Retinal pigment epithelial cell (primary cell): ENCODE data around the gene CD81.
"Not testable (repeated sequence)": the region's sequence is repeated elsewhere in the genome, so short reads cannot be mapped to it uniquely, and the experiment has no call there.

Experiments used
- DNase-seq: peaks from one replicate; pipeline ENCODE4 v3.0.0-alpha.2; 2010; ENCODE audit warnings: low read depth
- H3K4me3 ChIP-seq: 2 replicates; pipeline ENCODE4 v1.5.1; 2011; ENCODE audit warnings: mild to moderate bottlenecking, low read length, control low read depth, moderate library complexity
- TF ChIP-seq, protein P1 (sequence below): conservative IDR thresholded peaks from 2 replicates; pipeline ENCODE4 v1.5.1; 2011; ENCODE audit warnings: low read depth, low read length, control low read depth, inconsistent platforms

CD81 gene

DNA sequence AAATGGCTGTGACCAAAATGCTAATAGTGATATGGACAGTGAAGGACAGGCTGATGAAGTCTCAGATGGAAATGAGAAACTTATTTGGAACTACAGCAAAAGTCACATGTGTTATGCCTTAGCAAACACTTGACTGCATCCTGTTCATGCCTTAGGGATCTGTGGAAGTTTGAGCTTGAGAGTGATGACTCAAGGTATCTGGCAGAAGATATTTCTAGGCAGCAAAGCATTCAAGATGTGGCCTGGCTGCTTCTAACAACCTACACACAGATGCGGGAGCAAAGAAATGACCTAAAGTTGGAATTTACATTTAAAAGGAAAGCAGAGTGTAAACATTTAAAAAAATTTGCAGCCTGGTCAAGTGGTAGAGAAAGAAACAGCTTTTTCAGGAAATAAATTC is 28.1 kb upstream of the CD81 start:
- no peak overlapping the region for H3K4me3 ChIP-seq
- no peak for DNase-seq
- TF ChIP-seq, protein P1, sequence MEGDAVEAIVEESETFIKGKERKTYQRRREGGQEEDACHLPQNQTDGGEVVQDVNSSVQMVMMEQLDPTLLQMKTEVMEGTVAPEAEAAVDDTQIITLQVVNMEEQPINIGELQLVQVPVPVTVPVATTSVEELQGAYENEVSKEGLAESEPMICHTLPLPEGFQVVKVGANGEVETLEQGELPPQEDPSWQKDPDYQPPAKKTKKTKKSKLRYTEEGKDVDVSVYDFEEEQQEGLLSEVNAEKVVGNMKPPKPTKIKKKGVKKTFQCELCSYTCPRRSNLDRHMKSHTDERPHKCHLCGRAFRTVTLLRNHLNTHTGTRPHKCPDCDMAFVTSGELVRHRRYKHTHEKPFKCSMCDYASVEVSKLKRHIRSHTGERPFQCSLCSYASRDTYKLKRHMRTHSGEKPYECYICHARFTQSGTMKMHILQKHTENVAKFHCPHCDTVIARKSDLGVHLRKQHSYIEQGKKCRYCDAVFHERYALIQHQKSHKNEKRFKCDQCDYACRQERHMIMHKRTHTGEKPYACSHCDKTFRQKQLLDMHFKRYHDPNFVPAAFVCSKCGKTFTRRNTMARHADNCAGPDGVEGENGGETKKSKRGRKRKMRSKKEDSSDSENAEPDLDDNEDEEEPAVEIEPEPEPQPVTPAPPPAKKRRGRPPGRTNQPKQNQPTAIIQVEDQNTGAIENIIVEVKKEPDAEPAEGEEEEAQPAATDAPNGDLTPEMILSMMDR = no peak

DNA sequence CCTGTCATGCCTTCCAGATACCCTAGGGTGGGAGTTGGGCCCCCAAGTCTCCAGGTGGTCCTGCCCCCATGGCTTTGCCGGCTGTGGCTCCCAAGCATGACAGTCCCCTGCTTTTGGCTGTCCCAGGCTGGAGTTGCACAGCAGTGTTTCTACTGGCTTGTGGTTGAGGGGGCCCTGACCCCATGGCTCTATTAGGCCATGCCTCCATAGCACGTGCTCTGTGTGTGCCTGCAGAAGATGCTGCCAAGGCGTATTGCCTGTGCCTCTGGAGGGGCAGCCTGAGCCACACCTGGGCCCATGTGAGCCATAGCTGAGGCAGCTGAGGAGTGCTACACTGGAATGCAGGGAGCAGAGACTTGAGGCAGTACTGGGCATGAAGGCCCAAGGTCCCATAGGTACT is 25.4 kb upstream of the CD81 start:
- no peak overlapping the region for H3K4me3 ChIP-seq
- TF ChIP-seq, protein P1 = no peak
- no peak for DNase-seq

DNA sequence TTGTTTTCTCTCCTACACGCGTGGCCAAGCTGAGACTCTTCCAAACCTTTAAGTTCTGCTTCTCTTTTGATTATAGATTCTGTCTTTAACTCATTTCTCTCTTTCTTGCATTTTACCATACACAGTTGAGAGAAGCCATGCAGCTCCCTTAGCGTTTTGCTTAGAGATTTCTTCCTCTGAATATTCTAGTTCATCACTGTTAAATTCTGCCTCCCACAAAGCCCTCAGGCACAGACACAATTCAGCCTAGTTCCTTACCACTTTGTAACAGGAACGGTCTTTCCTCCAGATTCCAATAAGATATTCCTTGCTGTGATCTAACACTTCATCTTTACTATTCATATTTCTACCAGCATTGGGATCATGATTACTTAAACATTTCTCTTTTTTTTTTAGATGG is 24.7 kb upstream of the CD81 start:
- no peak overlapping the region for H3K4me3 ChIP-seq
- TF ChIP-seq, protein P1 = no peak
- no peak for DNase-seq

DNA sequence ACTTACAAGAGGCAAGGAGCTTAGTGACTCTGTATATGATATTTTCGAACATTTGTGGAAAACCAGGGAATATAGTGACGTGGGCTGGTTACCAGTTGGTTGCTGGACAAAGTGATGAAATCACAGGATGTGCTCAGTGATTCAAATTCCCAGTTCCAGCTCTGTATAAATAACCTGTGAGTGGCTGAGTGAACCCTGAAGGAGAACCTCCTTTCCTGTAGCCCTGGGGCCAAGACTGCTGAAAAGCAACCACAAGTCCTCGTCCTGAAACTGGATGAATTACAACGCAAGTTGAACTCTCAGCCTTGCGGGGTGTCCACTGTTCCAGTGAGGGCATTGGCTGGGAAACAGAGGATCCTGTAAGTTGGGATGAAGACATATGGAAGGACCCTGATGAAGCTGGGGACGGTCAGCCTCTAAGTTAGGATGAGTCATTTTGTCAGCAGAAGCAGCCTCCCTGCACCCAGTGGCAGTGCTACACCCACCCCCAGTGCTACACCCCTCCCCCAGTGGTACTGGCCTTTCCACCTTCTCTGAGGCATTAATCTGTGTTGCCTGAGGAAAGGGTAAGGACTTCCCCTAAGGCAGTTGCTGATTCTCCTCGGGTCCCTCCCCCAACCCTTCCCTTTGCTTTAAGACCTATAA is 22.0 kb upstream of the CD81 start:
- DNase-seq = no peak
- TF ChIP-seq, protein P1 = no peak
- H3K4me3 ChIP-seq = no peak overlapping the region

DNA sequence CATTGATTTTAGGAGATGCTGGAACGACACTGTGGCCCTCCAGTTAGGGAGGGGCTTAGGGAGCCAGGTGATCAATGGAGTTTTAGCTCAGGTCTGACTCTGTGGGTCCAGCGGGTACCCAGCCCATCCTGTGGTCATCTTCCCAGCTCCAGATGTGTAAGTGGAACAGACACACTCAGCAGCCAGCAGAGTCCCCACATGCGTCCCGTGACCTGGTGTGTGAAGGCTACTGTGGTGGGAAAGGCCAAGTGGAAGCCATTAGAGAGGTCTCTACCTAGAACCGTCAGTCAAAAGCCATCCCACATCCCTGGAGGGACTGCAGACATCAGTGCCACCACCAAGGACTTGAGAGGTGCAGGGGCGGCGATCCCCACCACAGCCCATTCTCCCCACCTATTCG is 19.9 kb upstream of the CD81 start:
- TF ChIP-seq, protein P1 = no peak
- no peak for DNase-seq
- H3K4me3 ChIP-seq = no peak overlapping the region

DNA sequence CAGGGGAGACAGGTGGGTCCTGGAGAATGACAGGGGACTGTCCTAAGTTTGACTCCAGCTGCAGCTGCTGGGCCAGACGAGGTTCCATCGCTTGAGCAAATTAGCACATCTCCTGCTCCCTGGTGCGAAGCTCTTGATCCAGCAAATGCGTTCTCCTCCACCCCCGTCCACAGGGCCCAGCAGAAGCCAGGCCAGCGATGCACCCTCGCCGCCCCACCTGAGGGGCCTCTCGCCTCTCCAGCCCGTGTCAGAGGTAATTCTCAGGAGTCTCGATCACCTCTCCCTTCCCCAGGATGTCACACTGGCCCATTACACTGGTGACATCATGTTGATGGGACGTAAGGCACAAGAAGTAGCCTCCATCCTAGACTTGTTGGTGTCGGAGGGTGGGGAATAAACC is 19.5 kb upstream of the CD81 start:
- not testable (repeated sequence) for H3K4me3 ChIP-seq, DNase-seq

DNA sequence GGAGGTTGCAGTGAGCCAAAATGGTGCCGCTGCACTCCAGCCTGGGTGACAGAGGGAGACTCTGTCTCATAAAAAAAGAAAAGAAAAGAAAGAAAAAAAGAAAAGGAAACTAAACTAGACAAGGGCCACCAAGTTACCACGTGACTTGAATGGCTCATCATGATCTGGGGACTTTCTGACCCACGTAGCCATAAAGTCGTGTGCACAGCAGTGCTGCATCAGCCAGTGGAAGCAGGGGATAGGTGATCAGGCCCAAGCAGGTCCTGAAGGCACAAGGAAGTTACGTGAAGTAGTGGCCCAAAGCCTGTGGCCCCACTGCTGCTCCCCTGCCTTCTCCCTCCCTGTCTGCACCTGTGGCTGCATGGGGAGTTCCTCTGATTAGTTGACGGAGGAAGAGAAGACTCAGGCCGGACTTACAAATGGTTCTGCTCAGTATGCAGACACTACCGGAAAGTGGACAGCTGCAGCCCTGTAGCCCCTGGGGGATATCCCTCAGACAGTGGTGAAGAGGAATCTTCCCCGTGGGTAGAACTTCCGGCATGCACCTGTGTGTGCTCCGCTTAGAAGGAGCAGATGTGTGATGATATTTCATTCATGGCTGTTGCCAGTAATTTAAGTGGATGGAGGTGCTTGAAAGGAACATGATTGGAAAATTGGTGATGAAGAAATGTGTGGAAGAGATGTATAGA is 18.2 kb upstream of the CD81 start:
- TF ChIP-seq, protein P1 = no peak
- no peak for DNase-seq
- H3K4me3 ChIP-seq = no peak overlapping the region
